Neural cell (in vitro differentiated cells): ENCODE data around the gene GCDH. TPM values are rescaled to one million over a fixed set of nuclear protein-coding genes. Genes with fewer than 3 reads are reported as not detected.

Experiments used
- H2AFZ ChIP-seq: fragments of 200-600, 300-800 bp; sonication (generic), shearing (Covaris generic); 2 replicates; pipeline ENCODE4 v1.6.0; 2014; ENCODE audit warnings: low read depth, mild to moderate bottlenecking, antibody characterized with exemption, low read length, moderate library complexity
- H3F3A ChIP-seq: fragments of 200-600 bp; shearing (Covaris generic); 2 replicates; pipeline ENCODE4 v1.6.1; 2016; ENCODE audit warnings: mild to moderate bottlenecking, moderate library complexity, mixed read lengths, antibody characterized with exemption, low read length; ENCODE audit not compliant: insufficient read depth, poor library complexity, severe bottlenecking
- H3K27ac ChIP-seq: fragments of 200-600, 300-800 bp; sonication (generic), shearing (Covaris generic); 2 replicates; pipeline ENCODE4 v1.5.1; 2014; ENCODE audit warnings: mild to moderate bottlenecking, low read length, moderate library complexity
- H3K27me3 ChIP-seq: fragments of 300-800, 200-600 bp; sonication (generic), shearing (Covaris generic); 2 replicates; pipeline ENCODE4 v1.6.0; 2014; ENCODE audit warnings: mild to moderate bottlenecking, low read depth, low read length, moderate library complexity; ENCODE audit not compliant: insufficient read depth
- H3K36me3 ChIP-seq: fragments of 300-800, 200-600 bp; sonication (generic), shearing (Covaris generic); 2 replicates; pipeline ENCODE4 v1.5.1; 2014; ENCODE audit warnings: mild to moderate bottlenecking, antibody characterized with exemption, low read length, moderate library complexity; ENCODE audit not compliant: insufficient read depth
- H3K4me2 ChIP-seq: fragments of 300-800, 200-600 bp; sonication (generic), shearing (Covaris generic); 2 replicates; pipeline ENCODE4 v1.6.0; 2014; ENCODE audit warnings: mild to moderate bottlenecking, low read length
- H3K4me3 ChIP-seq: fragments of 300-800, 200-600 bp; sonication (generic), shearing (Covaris generic); 2 replicates; pipeline ENCODE4 v1.5.1; 2014; ENCODE audit warnings: mild to moderate bottlenecking, low read length, moderate library complexity
- H3K79me2 ChIP-seq: fragments of 200-600 bp; shearing (Covaris generic); replicated peaks from 2 replicates; pipeline ENCODE4 v1.6.0; 2014; ENCODE audit warnings: mild to moderate bottlenecking, low read length, moderate library complexity; ENCODE audit not compliant: insufficient read depth
- H3K9ac ChIP-seq: fragments of 300-800, 200-600 bp; sonication (generic), shearing (Covaris generic); 2 replicates; pipeline ENCODE4 v1.6.1; 2016; ENCODE audit warnings: mild to moderate bottlenecking, low read length, mixed read lengths
- H3K9me2 ChIP-seq: fragments of 200-600 bp; shearing (Covaris generic); 2 replicates; pipeline ENCODE4 v1.6.1; 2016; ENCODE audit warnings: mild to moderate bottlenecking, low read length, mixed read lengths; ENCODE audit not compliant: insufficient read depth
- H3K9me3 ChIP-seq: fragments of 200-600, 300-800 bp; sonication (generic), shearing (Covaris generic); 2 replicates; pipeline ENCODE4 v1.6.1; 2016; ENCODE audit warnings: mild to moderate bottlenecking, mixed run types, low read length, moderate library complexity, mixed read lengths
- H4K20me1 ChIP-seq: fragments of 200-600 bp; shearing (Covaris generic); 2 replicates; pipeline ENCODE4 v1.6.1; 2016; ENCODE audit warnings: mild to moderate bottlenecking, mixed run types; ENCODE audit not compliant: insufficient read depth
- EP300 ChIP-seq: fragments of 450-650 bp; conservative IDR thresholded peaks from 2 replicates; pipeline ENCODE4 v1.6.1; 2014; ENCODE audit warnings: antibody characterized with exemption, mild to moderate bottlenecking, moderate library complexity; ENCODE audit not compliant: poor library complexity, severe bottlenecking
- EZH2 ChIP-seq: fragments of 200-600, 300-800 bp; shearing (Covaris generic), sonication (generic); IDR thresholded peaks from 2 replicates; pipeline ENCODE4 v1.6.1; 2014; ENCODE audit warnings: antibody characterized with exemption, low read length, borderline replicate concordance, mild to moderate bottlenecking; ENCODE audit not compliant: insufficient read depth, poor library complexity, severe bottlenecking
- MXI1 ChIP-seq: fragments of 450-650 bp; conservative IDR thresholded peaks from 2 replicates; pipeline ENCODE4 v1.6.1; 2014; ENCODE audit warnings: antibody characterized with exemption, mild to moderate bottlenecking; ENCODE audit not compliant: poor library complexity, severe bottlenecking
- RAD21 ChIP-seq: fragments of 450-650 bp; conservative IDR thresholded peaks from 2 replicates; pipeline ENCODE4 v1.6.1; 2014; ENCODE audit warnings: antibody characterized with exemption, mild to moderate bottlenecking, moderate library complexity
- SMC3 ChIP-seq: fragments of 450-650 bp; conservative IDR thresholded peaks from 2 replicates; pipeline ENCODE4 v1.6.1; 2014; ENCODE audit warnings: antibody characterized with exemption, mild to moderate bottlenecking, moderate library complexity; ENCODE audit not compliant: poor library complexity
- polyA plus RNA-seq: library from polyadenylated mRNA; depleted of rRNA; stranded (reverse); fragments of >200 nt; gene quantifications from 2 replicates; pipeline ENCODE4 v1.2.3, GENCODE V29; 2014
- TF ChIP-seq, protein P1 (sequence below): fragments of 450-650 bp; IDR thresholded peaks from 2 replicates; pipeline ENCODE4 v1.5.1; 2014; ENCODE audit warnings: antibody characterized with exemption, mild to moderate bottlenecking, moderate library complexity; ENCODE audit not compliant: poor library complexity, severe bottlenecking
- TF ChIP-seq, protein P2 (sequence below): IDR thresholded peaks from 2 replicates; pipeline ENCODE4 v1.6.1; 2012; ENCODE audit warnings: borderline replicate concordance

The GCDH gene
- polyA plus RNA-seq, 1 donor from 2014 or later = 35.4 TPM

DNA sequence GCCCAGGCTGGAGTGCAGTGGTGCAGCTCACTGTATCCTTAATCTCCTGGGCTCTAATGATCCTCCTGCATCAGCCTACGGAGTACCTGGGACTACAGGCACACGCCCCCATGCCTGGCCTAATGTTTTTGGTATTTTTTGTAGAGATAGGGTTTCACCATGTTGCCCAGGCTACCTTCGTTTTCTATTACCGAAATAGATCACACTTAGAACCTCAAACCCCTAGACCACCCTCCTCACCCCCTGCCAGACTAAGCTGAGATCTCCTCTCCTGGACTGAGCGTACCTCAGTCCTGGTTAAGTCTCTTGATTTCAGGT lies 4.3 kb upstream of the GCDH start:
- no peak overlapping the region for H3K4me2 ChIP-seq
- no peaks in the 10 kb centered on the region for H3K9me3 ChIP-seq
- no peak overlapping the region for H3K4me3 ChIP-seq
- no peaks in the 10 kb centered on the region for H3F3A ChIP-seq
- H4K20me1 ChIP-seq = no peaks in the 10 kb centered on the region
- no peak for TF ChIP-seq EZH2
- TF ChIP-seq MXI1 = no peak
- no peak for TF ChIP-seq EP300
- no peaks in the 10 kb centered on the region for H3K9me2 ChIP-seq
- H2AFZ ChIP-seq = no peak overlapping the region
- H3K27ac ChIP-seq = no peak overlapping the region
- H3K79me2 ChIP-seq = no peaks in the 10 kb centered on the region
- peaks cover 43% of the 10 kb centered on the region for H3K27me3 ChIP-seq
- H3K36me3 ChIP-seq = no peaks in the 10 kb centered on the region
- H3K9ac ChIP-seq = no peak overlapping the region

DNA sequence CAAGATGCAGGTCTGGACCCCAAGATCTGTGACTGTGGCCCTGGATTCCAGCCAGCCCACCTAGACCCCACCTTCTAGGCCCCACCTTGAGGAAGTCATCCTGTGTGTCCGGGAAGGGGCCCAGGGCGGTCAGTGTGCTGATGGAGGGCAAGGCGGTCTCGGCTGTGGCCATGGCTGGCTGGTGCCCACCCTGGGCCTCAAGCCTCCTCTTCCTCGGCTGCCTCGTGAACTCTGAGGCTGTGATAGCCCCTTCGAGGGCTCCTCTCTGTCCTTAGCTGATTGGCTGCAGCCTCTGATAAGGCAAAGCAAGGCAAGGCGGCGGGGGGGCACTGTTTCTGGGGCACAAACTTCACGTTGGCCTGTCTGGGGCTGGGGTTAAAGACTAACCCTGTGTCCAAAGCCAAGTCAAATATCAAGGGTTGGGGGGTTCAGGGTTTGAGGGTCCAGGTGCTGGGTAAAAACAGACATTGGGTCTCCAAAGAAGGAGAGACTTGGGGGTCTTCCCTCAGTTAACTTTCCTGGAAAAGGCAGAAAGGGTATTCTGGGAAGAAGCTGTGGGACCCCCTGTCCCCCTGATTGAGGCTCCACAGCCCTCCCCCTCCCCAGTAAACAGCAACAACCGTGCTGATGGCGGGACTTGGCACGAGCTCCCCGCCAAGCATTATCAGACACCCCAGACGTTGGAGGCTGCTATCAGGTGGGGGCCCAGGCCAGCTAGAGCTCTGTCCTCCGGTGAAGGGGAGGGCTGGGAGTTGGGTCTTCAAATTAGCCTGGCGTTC lies 3.8 kb upstream of the GCDH start, which contains the start of gene KLF1:
KLF1 (minus strand) TSS at position 233 of the 779 bp plus-strand sequence; CDS start at position 172, 61 bp downstream.
- H3F3A ChIP-seq = no peaks in the 10 kb centered on the region
- no peaks in the 10 kb centered on the region for H3K36me3 ChIP-seq
- H3K79me2 ChIP-seq = no peaks in the 10 kb centered on the region
- no peak within 1 kb of the TSS for H3K4me2 ChIP-seq
- no peak within 1 kb of the TSS for H3K4me3 ChIP-seq
- H4K20me1 ChIP-seq = no peaks in the 10 kb centered on the region
- no peak within 1 kb of the TSS for H2AFZ ChIP-seq
- H3K9me3 ChIP-seq = no peaks in the 10 kb centered on the region
- TF ChIP-seq RAD21 (no peak), SMC3 (no peak), MXI1 (no peak)
- TF ChIP-seq, protein P1, sequence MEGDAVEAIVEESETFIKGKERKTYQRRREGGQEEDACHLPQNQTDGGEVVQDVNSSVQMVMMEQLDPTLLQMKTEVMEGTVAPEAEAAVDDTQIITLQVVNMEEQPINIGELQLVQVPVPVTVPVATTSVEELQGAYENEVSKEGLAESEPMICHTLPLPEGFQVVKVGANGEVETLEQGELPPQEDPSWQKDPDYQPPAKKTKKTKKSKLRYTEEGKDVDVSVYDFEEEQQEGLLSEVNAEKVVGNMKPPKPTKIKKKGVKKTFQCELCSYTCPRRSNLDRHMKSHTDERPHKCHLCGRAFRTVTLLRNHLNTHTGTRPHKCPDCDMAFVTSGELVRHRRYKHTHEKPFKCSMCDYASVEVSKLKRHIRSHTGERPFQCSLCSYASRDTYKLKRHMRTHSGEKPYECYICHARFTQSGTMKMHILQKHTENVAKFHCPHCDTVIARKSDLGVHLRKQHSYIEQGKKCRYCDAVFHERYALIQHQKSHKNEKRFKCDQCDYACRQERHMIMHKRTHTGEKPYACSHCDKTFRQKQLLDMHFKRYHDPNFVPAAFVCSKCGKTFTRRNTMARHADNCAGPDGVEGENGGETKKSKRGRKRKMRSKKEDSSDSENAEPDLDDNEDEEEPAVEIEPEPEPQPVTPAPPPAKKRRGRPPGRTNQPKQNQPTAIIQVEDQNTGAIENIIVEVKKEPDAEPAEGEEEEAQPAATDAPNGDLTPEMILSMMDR = no peak
- TF ChIP-seq, protein P2, sequence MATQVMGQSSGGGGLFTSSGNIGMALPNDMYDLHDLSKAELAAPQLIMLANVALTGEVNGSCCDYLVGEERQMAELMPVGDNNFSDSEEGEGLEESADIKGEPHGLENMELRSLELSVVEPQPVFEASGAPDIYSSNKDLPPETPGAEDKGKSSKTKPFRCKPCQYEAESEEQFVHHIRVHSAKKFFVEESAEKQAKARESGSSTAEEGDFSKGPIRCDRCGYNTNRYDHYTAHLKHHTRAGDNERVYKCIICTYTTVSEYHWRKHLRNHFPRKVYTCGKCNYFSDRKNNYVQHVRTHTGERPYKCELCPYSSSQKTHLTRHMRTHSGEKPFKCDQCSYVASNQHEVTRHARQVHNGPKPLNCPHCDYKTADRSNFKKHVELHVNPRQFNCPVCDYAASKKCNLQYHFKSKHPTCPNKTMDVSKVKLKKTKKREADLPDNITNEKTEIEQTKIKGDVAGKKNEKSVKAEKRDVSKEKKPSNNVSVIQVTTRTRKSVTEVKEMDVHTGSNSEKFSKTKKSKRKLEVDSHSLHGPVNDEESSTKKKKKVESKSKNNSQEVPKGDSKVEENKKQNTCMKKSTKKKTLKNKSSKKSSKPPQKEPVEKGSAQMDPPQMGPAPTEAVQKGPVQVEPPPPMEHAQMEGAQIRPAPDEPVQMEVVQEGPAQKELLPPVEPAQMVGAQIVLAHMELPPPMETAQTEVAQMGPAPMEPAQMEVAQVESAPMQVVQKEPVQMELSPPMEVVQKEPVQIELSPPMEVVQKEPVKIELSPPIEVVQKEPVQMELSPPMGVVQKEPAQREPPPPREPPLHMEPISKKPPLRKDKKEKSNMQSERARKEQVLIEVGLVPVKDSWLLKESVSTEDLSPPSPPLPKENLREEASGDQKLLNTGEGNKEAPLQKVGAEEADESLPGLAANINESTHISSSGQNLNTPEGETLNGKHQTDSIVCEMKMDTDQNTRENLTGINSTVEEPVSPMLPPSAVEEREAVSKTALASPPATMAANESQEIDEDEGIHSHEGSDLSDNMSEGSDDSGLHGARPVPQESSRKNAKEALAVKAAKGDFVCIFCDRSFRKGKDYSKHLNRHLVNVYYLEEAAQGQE = no peak
- H3K9me2 ChIP-seq = no peaks in the 10 kb centered on the region
- no peak within 1 kb of the TSS for H3K9ac ChIP-seq
- peaks cover 43% of the 10 kb centered on the region for H3K27me3 ChIP-seq
- H3K27ac ChIP-seq = no peak within 1 kb of the TSS
